K562 (cell line): Measurements from ENCODE around the gene PDLIM5. TPM values are rescaled to one million over a fixed set of nuclear protein-coding genes. Genes with fewer than 3 reads are reported as not detected.

Experiments
- ARNT ChIP-seq, 2 experiments: fragments of 450-650 bp; IDR thresholded peaks; 2 replicates each; pipeline ENCODE4 v1.6.1; 2016; ENCODE audit warnings: mild to moderate bottlenecking in 1 of 2
- CTBP1 ChIP-seq: fragments of 450-650 bp; IDR thresholded peaks from 2 replicates; pipeline ENCODE4 v1.6.1; 2016; ENCODE audit warnings: borderline replicate concordance
- FUS ChIP-seq: fragments of 200-400 bp; formaldehyde crosslinking; optimal IDR thresholded peaks from 2 replicates; pipeline ENCODE3; 2017; ENCODE audit warnings: low read depth, low read length
- MEF2D ChIP-seq: conservative IDR thresholded peaks from 2 replicates; pipeline ENCODE4 v1.6.1; 2016; ENCODE audit warnings: low read depth, missing genetic modification characterization, missing compliant biosample characterization
- RERE ChIP-seq: sonication (generic); formaldehyde crosslinking; IDR thresholded peaks from 2 replicates; pipeline ENCODE4 v1.8.0; 2023; ENCODE audit warnings: missing genetic modification reagents, mild to moderate bottlenecking, borderline replicate concordance
- TEAD4 ChIP-seq, 2 experiments: sonication (generic) in 1 of 2; formaldehyde crosslinking in 1 of 2; IDR thresholded peaks; 2 replicates each; pipeline versions ENCODE4 v1.6.1 to v1.8.0; 2012 to 2022; ENCODE audit warnings: borderline replicate concordance in 1 of 2, inconsistent platforms in 1 of 2, low read length in 1 of 2, mild to moderate bottlenecking in 1 of 2, missing genetic modification reagents in 1 of 2
- THRA ChIP-seq: fragments of 450-650 bp; IDR thresholded peaks from 2 replicates; pipeline ENCODE4 v1.6.1; 2017; ENCODE audit warnings: mild to moderate bottlenecking, moderate library complexity
- TRIM25 ChIP-seq: fragments of 450-650 bp; IDR thresholded peaks from 2 replicates; pipeline ENCODE4 v1.7.0; 2016; ENCODE audit warnings: borderline replicate concordance
- ZBTB17 ChIP-seq: fragments of 450-650 bp; formaldehyde crosslinking; IDR thresholded peaks from 2 replicates; pipeline ENCODE4 v1.4.0; 2020; ENCODE audit warnings: mild to moderate bottlenecking
- ZBTB33 ChIP-seq: sonication (generic); formaldehyde crosslinking; IDR thresholded peaks from 2 replicates; pipeline ENCODE4 v1.8.1; 2023; ENCODE audit warnings: mild to moderate bottlenecking, missing genetic modification reagents
- ZNF146 ChIP-seq: IDR thresholded peaks from one replicate; pipeline ENCODE4 v1.6.1; 2018; ENCODE audit warnings: missing compliant biosample characterization; ENCODE audit not compliant: unreplicated experiment
- polyA plus RNA-seq, 8 experiments: library from polyadenylated mRNA; depleted of rRNA in 4 of 8; stranded (reverse) in 5 of 8; unstranded in 3 of 8; fragments of >200 nt; fragmentation: Nextera tagmentation in 2 of 8; fragmentation: Illumina TruSeq in 1 of 8; extraction: Ambion mirVana in 2 of 8; extraction: Trizol in 1 of 8; gene quantifications; 2 replicates each; pipeline versions ENCODE4 v1.2.1 to v1.2.3, GENCODE V29; 2011 to 2014; ENCODE audit warnings: inconsistent platforms in 1 of 8, missing spikeins in 1 of 8
- total RNA-seq, 7 experiments: library from RNA; depleted of rRNA in 6 of 7; stranded (reverse); fragments of >200 nt in 6 of 7; fragmentation: Illumina TruSeq in 2 of 7; extraction: Trizol in 2 of 7; gene quantifications; 2 replicates each; pipeline versions ENCODE4 v1.2.1 to v1.2.3, GENCODE V29; 2011 to 2021; ENCODE audit warnings: low replicate concordance in 1 of 7
- TF ChIP-seq, protein P1 (sequence below): fragments of 450-650 bp; IDR thresholded peaks from 2 replicates; pipeline ENCODE4 v1.6.1; 2014; ENCODE audit warnings: low read depth, mild to moderate bottlenecking, moderate library complexity, borderline replicate concordance

Gene PDLIM5
- total and polyA plus RNA-seq, 9 of the 15 experiments (the other 6 are each of a cell fraction or from before 2014, with no cell fraction given) = 36.9 to 127 (median 62.5) TPM

DNA sequence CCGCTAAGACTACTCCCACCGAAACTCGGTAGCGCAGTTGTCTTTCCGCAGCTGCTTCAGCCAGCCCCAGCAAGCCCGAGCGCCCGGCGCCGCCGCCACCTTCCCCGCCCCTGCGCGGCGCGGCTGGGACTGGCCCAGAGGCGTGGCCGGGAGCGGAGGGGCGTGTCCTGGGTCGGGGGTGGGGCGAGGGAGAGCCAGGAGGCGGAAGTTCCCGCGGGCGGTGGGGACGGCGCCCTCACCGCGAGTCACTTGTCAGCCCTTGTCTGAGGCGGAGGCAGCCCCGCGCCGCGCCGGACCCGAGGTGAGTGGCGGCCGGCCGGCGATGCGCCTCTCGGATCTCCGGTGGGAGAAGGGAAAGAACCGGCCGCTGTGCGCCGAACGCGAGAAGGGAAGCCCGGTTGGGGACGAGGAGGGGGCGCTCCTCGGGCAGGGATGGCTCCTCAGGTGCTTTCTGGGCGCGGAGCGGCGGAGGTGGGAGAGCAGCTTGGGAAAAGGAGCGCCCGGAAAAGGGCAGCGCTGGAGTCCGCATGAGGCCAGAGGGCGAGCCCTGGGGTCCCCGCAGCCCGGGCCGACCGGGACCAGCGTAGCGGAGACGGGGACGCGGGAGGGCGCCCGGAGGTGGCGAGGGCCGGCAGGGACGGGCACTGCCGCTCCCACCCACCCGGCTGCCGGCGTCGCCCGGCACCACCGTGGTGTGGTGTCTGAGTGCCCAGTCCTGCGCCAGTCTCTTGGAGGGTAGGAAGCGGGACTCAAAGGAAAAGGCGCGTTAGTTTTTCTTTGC is at the start of gene PDLIM5 (continued):
- TF ChIP-seq TRIM25 (no peak), FUS (no peak), MEF2D (no peak), TEAD4 (IDR thresholded peaks at IDR 0.05; ENCODE audit: low read length) (0 out of 2 replicates have a peak, but pooled peaks have one; percentile 2), TEAD4 (CRISPR knock-in tag; IDR thresholded peaks at IDR 0.05; ENCODE audit: borderline replicate concordance) (no peak), CTBP1 (peak; percentile 75; the same call in 1 of the 2 replicates), ARNT (IDR thresholded peaks at IDR 0.05) (0 out of 4 replicates have a peak, but pooled peaks of 1 of the 2 experiments have one; percentile 9), RERE (no peak), ZBTB33 (CRISPR knock-in tag) (peak; percentile 31; the same call in 1 of the 2 replicates), THRA (no peak), ZNF146 (CRISPR knock-in tag) (no peak), ZBTB17 (0 out of 2 replicates have a peak, but pooled peaks have one; percentile 19)
- TF ChIP-seq, protein P1, sequence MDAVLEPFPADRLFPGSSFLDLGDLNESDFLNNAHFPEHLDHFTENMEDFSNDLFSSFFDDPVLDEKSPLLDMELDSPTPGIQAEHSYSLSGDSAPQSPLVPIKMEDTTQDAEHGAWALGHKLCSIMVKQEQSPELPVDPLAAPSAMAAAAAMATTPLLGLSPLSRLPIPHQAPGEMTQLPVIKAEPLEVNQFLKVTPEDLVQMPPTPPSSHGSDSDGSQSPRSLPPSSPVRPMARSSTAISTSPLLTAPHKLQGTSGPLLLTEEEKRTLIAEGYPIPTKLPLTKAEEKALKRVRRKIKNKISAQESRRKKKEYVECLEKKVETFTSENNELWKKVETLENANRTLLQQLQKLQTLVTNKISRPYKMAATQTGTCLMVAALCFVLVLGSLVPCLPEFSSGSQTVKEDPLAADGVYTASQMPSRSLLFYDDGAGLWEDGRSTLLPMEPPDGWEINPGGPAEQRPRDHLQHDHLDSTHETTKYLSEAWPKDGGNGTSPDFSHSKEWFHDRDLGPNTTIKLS = no peak
